ENCODE measurements around the gene FBXL19. TPM values are rescaled to one million over a fixed set of nuclear protein-coding genes. Genes with fewer than 3 reads are reported as not detected.

Gene FBXL19
- total and polyA plus RNA-seq, 10 donors, result 4.3 to 24.7 (median 17.4) TPM

GRCh38 chr16:30953111-30953510 lies 29.7 kb downstream of the FBXL19 start:
- Histone ChIP-seq H3K27ac (peak overlapping the region in 4 of 8 donors; percentile 36 to 99 (median 48)), H3K4me3 (no peak overlapping the region), H3K9me3 (no peaks in the 10 kb centered on the region), H3K36me3 (peaks cover 0 to 22% (median 0%) of the 10 kb centered on the region in 6 donors), H3K27me3 (replicated peaks in 1 of 7) (no peaks in the 10 kb centered on the region), H3K4me1 (peaks cover 21 to 80% (median 46%) of the 10 kb centered on the region in 6 donors)
- intact Hi-C loops (cut with DNase I; ENCODE audit: low total_unique reads), result no loop called here
- WGBS, 5 donors, result 81 to 88% (median 87%) methylated on average over 9 of the region's 9 CpGs
- TF ChIP-seq POLR2AphosphoS5 (IDR thresholded peaks at IDR 0.05) (no peak), POLR2A (IDR thresholded peaks at IDR 0.05) (no peak)
- TF ChIP-seq, protein P1, sequence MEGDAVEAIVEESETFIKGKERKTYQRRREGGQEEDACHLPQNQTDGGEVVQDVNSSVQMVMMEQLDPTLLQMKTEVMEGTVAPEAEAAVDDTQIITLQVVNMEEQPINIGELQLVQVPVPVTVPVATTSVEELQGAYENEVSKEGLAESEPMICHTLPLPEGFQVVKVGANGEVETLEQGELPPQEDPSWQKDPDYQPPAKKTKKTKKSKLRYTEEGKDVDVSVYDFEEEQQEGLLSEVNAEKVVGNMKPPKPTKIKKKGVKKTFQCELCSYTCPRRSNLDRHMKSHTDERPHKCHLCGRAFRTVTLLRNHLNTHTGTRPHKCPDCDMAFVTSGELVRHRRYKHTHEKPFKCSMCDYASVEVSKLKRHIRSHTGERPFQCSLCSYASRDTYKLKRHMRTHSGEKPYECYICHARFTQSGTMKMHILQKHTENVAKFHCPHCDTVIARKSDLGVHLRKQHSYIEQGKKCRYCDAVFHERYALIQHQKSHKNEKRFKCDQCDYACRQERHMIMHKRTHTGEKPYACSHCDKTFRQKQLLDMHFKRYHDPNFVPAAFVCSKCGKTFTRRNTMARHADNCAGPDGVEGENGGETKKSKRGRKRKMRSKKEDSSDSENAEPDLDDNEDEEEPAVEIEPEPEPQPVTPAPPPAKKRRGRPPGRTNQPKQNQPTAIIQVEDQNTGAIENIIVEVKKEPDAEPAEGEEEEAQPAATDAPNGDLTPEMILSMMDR (IDR thresholded peaks at IDR 0.05 in 8 of 11, conservative IDR thresholded peaks at IDR 0.05 in 3 of 11), result no peak
- DNase-seq, result no peak

- no peak overlapping the region for H3K4me3 ChIP-seq
- DNase-seq, result peak; percentile 85
- H3K27ac ChIP-seq, result peak overlapping the region in 4 of 8 donors; percentile 36 to 99 (median 48)
- H3K27me3 ChIP-seq (replicated peaks in 1 of 7), result no peaks in the 10 kb centered on the region
- H3K4me1 ChIP-seq, result peaks cover 22 to 80% (median 44%) of the 10 kb centered on the region in 6 donors
- no peaks in the 10 kb centered on the region for H3K9me3 ChIP-seq
- intact Hi-C loops (cut with DNase I; ENCODE audit: low total_unique reads), result no loop called here
- H3K36me3 ChIP-seq, result peaks cover 0 to 22% (median 0%) of the 10 kb centered on the region in 6 donors
- TF ChIP-seq POLR2AphosphoS5 (IDR thresholded peaks at IDR 0.05) (peak; percentile 44 to 76 (median 45)), POLR2A (IDR thresholded peaks at IDR 0.05) (no peak)
- TF ChIP-seq, protein P1 (IDR thresholded peaks at IDR 0.05 in 8 of 11, conservative IDR thresholded peaks at IDR 0.05 in 3 of 11), result peak in 10 of 11 experiments; percentile 26 to 78 (median 61)
- WGBS, 5 donors, result 49 to 57% (median 55%) methylated on average over 14 to 15 of the region's 15 CpGs
These were observed 30.2 kb downstream of the FBXL19 start for GRCh38 chr16:30953511-30954124.

DNA sequence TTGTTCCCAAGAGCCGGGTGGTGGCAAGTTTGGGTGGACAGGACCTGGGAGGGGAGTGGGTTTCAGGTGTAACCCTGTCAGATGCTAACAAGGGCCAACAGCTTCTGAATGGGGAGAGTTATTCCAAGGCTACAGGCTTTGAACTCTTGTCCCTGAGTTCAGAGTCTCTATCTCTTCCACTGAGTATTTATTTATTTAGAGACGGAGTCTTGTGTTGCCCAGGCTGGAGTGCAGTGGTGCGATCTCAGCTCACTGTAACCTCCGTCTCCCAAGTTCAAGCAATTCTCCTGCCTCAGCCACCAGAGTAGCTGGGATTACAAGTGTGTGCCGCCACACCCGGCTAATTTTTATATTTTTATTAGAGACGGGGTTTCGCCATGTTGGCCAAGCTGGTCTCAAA lies 31.6 kb downstream of the FBXL19 start:
- WGBS, 5 donors, result 91 to 96% (median 94%) methylated on average over 8 of the region's 8 CpGs
- H3K9me3 ChIP-seq, result no peaks in the 10 kb centered on the region
- intact Hi-C loops (cut with DNase I; ENCODE audit: low total_unique reads), result no loop called here
- peak overlapping the region in 1 of 8 donors; percentile 53 for H3K27ac ChIP-seq
- H3K36me3 ChIP-seq, result peaks cover 2 to 35% (median 11%) of the 10 kb centered on the region in 6 donors
- no peak for DNase-seq
- H3K4me1 ChIP-seq, result peaks cover 33 to 83% (median 51%) of the 10 kb centered on the region in 6 donors
- no peaks in the 10 kb centered on the region for H3K27me3 ChIP-seq (replicated peaks in 1 of 7)
- TF ChIP-seq POLR2A (IDR thresholded peaks at IDR 0.05) (no peak), POLR2AphosphoS5 (IDR thresholded peaks at IDR 0.05) (no peak)
- TF ChIP-seq, protein P1 (IDR thresholded peaks at IDR 0.05 in 8 of 11, conservative IDR thresholded peaks at IDR 0.05 in 3 of 11), result no peak
- H3K4me3 ChIP-seq, result no peak overlapping the region
